Measurements from ENCODE around the gene ZMYND11. TPM values are rescaled to one million over a fixed set of nuclear protein-coding genes. Genes with fewer than 3 reads are reported as not detected.

ZMYND11 gene
- total and polyA plus RNA-seq, 4 donors, result 29.5 to 78.3 (median 43.2) TPM

GRCh38 chr10:282294-283139 is 147.3 kb downstream of the ZMYND11 start:
- Histone ChIP-seq H3K4me1 (ENCODE audit: control insufficient read depth in 5 of 5, insufficient read depth in 5 of 5, low read length in 5 of 5) (peaks cover 0 to 2% (median 0%) of the 10 kb centered on the region in 5 donors), H3K9ac (ENCODE audit: insufficient read depth in 1 of 2, low read length in 2 of 2) (no peak overlapping the region), H3K9me3 (ENCODE audit: control insufficient read depth in 4 of 4, insufficient read depth in 3 of 4, low read length in 3 of 4) (peaks cover 0 to 4% (median 0%) of the 10 kb centered on the region in 4 donors), H3K4me3 (no peak overlapping the region), H3K36me3 (ENCODE audit: control insufficient read depth in 4 of 4, insufficient read depth in 4 of 4, low read length in 4 of 4) (peaks cover 0 to 54% (median 28%) of the 10 kb centered on the region in 4 donors), H3K27me3 (ENCODE audit: control insufficient read depth in 3 of 3, insufficient read depth in 3 of 3, low read length in 2 of 3) (no peaks in the 10 kb centered on the region), H3K27ac (ENCODE audit: low read depth in 1 of 2, low read length in 1 of 2) (no peak overlapping the region)
- 72 to 76% methylated on average over 7 of the region's 7 CpGs for WGBS, 2 donors
- ATAC-seq (ENCODE audit: insufficient read depth, low FRiP score), result no peak
- TF ChIP-seq CTCF (IDR thresholded peaks at IDR 0.05; ENCODE audit: control extremely low read depth, extremely low read depth), result no peak
- no peak for DNase-seq

GRCh38 chr10:283140-283479 is 147.9 kb downstream of the ZMYND11 start:
- Histone ChIP-seq H3K9ac (ENCODE audit: insufficient read depth in 1 of 2, low read length in 2 of 2) (no peak overlapping the region), H3K36me3 (ENCODE audit: control insufficient read depth in 4 of 4, insufficient read depth in 4 of 4, low read length in 4 of 4) (peaks cover 0 to 54% (median 25%) of the 10 kb centered on the region in 4 donors), H3K9me3 (ENCODE audit: control insufficient read depth in 4 of 4, insufficient read depth in 3 of 4, low read length in 3 of 4) (peaks cover 0 to 3% (median under 1%) of the 10 kb centered on the region in 4 donors), H3K27me3 (ENCODE audit: control insufficient read depth in 3 of 3, insufficient read depth in 3 of 3, low read length in 2 of 3) (no peaks in the 10 kb centered on the region), H3K4me3 (no peak overlapping the region), H3K27ac (ENCODE audit: low read depth in 1 of 2, low read length in 1 of 2) (no peak overlapping the region), H3K4me1 (ENCODE audit: control insufficient read depth in 5 of 5, insufficient read depth in 5 of 5, low read length in 5 of 5) (peaks cover 0 to 2% (median 0%) of the 10 kb centered on the region in 5 donors)
- DNase-seq (no peak), ATAC-seq (ENCODE audit: insufficient read depth, low FRiP score) (no peak)
- no peak for TF ChIP-seq CTCF (IDR thresholded peaks at IDR 0.05; ENCODE audit: control extremely low read depth, extremely low read depth)
- WGBS, 2 donors, result 94 to 95% methylated on average over 8 of the region's 8 CpGs

- no peak overlapping the region for H3K27ac ChIP-seq (ENCODE audit: low read depth in 1 of 2, low read length in 1 of 2)
- DNase-seq (no peak), ATAC-seq (ENCODE audit: insufficient read depth, low FRiP score) (no peak)
- 83 to 90% methylated on average over 7 of the region's 7 CpGs for WGBS, 2 donors
- no peak for TF ChIP-seq CTCF (IDR thresholded peaks at IDR 0.05; ENCODE audit: control extremely low read depth, extremely low read depth)
- peaks cover 0 to 3% (median 1%) of the 10 kb centered on the region in 4 donors for H3K9me3 ChIP-seq (ENCODE audit: control insufficient read depth in 4 of 4, insufficient read depth in 3 of 4, low read length in 3 of 4)
- peaks cover 0 to 52% (median 26%) of the 10 kb centered on the region in 4 donors for H3K36me3 ChIP-seq (ENCODE audit: control insufficient read depth in 4 of 4, insufficient read depth in 4 of 4, low read length in 4 of 4)
- no peaks in the 10 kb centered on the region for H3K27me3 ChIP-seq (ENCODE audit: control insufficient read depth in 3 of 3, insufficient read depth in 3 of 3, low read length in 2 of 3)
- H3K4me3 ChIP-seq, result no peak overlapping the region
- peaks cover 0 to 2% (median 0%) of the 10 kb centered on the region in 5 donors for H3K4me1 ChIP-seq (ENCODE audit: control insufficient read depth in 5 of 5, insufficient read depth in 5 of 5, low read length in 5 of 5)
- H3K9ac ChIP-seq (ENCODE audit: insufficient read depth in 1 of 2, low read length in 2 of 2), result no peak overlapping the region
Observed at GRCh38 chr10:283916-284356, 148.7 kb downstream of the ZMYND11 start.

Data from lung (tissue), 12 donors.